Measurements from ENCODE around the gene EBLN1.
A peak's percentile ranks its signal among the peaks of the same experiment; 100 is the strongest.

Gene EBLN1

GRCh38 chr10:22217842-22218241, at the start of gene EBLN1:
Gene EBLN1 (minus strand): TSS chr10:22218015. CDS start chr10:22209983, 8,032 bp downstream.
- no peak within 1 kb of the TSS for H3K4me3 ChIP-seq (ENCODE audit: low read depth, low read length)
- no peak for DNase-seq (ENCODE audit: low read depth)

- no peak overlapping the region for H3K4me3 ChIP-seq (ENCODE audit: low read depth, low read length)
- no peak for DNase-seq (ENCODE audit: low read depth)
These were observed 48.2 kb upstream of the EBLN1 start for GRCh38 chr10:22265839-22266537.

GRCh38 chr10:22263106-22263505, 45.3 kb upstream of the EBLN1 start:
- no peak for DNase-seq (ENCODE audit: low read depth)
- no peak overlapping the region for H3K4me3 ChIP-seq (ENCODE audit: low read depth, low read length)

- no peak for DNase-seq (ENCODE audit: low read depth)
These were observed 41.5 kb upstream of the EBLN1 start for GRCh38 chr10:22259280-22259679.

GRCh38 chr10:22258471-22258870, 40.7 kb upstream of the EBLN1 start:
- no peak for DNase-seq (ENCODE audit: low read depth)
- H3K4me3 ChIP-seq (ENCODE audit: low read depth, low read length), result no peak overlapping the region

More at GRCh38 chr10:22259280-22259679, 41.5 kb upstream of the EBLN1 start:
- H3K4me3 ChIP-seq (ENCODE audit: low read depth, low read length), result no peak overlapping the region

GRCh38 chr10:22253580-22253882, 35.7 kb upstream of the EBLN1 start:
- DNase-seq (ENCODE audit: low read depth), result no peak
- H3K4me3 ChIP-seq (ENCODE audit: low read depth, low read length), result no peak overlapping the region

- peak overlapping the region; percentile 59 for H3K4me3 ChIP-seq (ENCODE audit: low read depth, low read length)
- DNase-seq (ENCODE audit: low read depth), result no peak
These were observed 35.2 kb upstream of the EBLN1 start for GRCh38 chr10:22252801-22253579.

GRCh38 chr10:22252224-22252800, 34.5 kb upstream of the EBLN1 start:
- no peak for DNase-seq (ENCODE audit: low read depth)
- peak overlapping the region; percentile 59 for H3K4me3 ChIP-seq (ENCODE audit: low read depth, low read length)

GRCh38 chr10:22251751-22252223, 34.0 kb upstream of the EBLN1 start:
- H3K4me3 ChIP-seq (ENCODE audit: low read depth, low read length), result peak overlapping the region; percentile 59
- DNase-seq (ENCODE audit: low read depth), result no peak

GRCh38 chr10:22250897-22251660, 33.3 kb upstream of the EBLN1 start:
- DNase-seq (ENCODE audit: low read depth), result no peak
- peak overlapping the region; percentile 59 for H3K4me3 ChIP-seq (ENCODE audit: low read depth, low read length)

- DNase-seq (ENCODE audit: low read depth), result no peak
- no peak overlapping the region for H3K4me3 ChIP-seq (ENCODE audit: low read depth, low read length)
These were observed 29.8 kb upstream of the EBLN1 start for GRCh38 chr10:22247636-22248035.

- no peak overlapping the region for H3K4me3 ChIP-seq (ENCODE audit: low read depth, low read length)
- DNase-seq (ENCODE audit: low read depth), result peak; percentile 48
These were observed 29.0 kb upstream of the EBLN1 start for GRCh38 chr10:22246680-22247391.

- DNase-seq (ENCODE audit: low read depth), result no peak
- H3K4me3 ChIP-seq (ENCODE audit: low read depth, low read length), result no peak overlapping the region
These were observed 27.8 kb upstream of the EBLN1 start for GRCh38 chr10:22245567-22245966.

GRCh38 chr10:22244855-22245254, 27.0 kb upstream of the EBLN1 start:
- DNase-seq (ENCODE audit: low read depth), result no peak

GRCh38 chr10:22244001-22244400, 26.2 kb upstream of the EBLN1 start:
- no peak for DNase-seq (ENCODE audit: low read depth)
- H3K4me3 ChIP-seq (ENCODE audit: low read depth, low read length), result no peak overlapping the region

More at GRCh38 chr10:22244855-22245254, 27.0 kb upstream of the EBLN1 start:
- H3K4me3 ChIP-seq (ENCODE audit: low read depth, low read length), result no peak overlapping the region

GRCh38 chr10:22243321-22243720, 25.5 kb upstream of the EBLN1 start:
- no peak overlapping the region for H3K4me3 ChIP-seq (ENCODE audit: low read depth, low read length)
- no peak for DNase-seq (ENCODE audit: low read depth)

GRCh38 chr10:22231260-22231659, 13.4 kb upstream of the EBLN1 start:
- DNase-seq (ENCODE audit: low read depth), result no peak
- no peak overlapping the region for H3K4me3 ChIP-seq (ENCODE audit: low read depth, low read length)

- peak; percentile 16 for DNase-seq (ENCODE audit: low read depth)
- peak overlapping the region; percentile 62 for H3K4me3 ChIP-seq (ENCODE audit: low read depth, low read length)
These were observed 12.5 kb upstream of the EBLN1 start for GRCh38 chr10:22230158-22230833.

GRCh38 chr10:22229802-22230157, 12.0 kb upstream of the EBLN1 start:
- DNase-seq (ENCODE audit: low read depth), result no peak

More at GRCh38 chr10:22229802-22230157, 12.0 kb upstream of the EBLN1 start:
- H3K4me3 ChIP-seq (ENCODE audit: low read depth, low read length), result peak overlapping the region; percentile 62

All from skeletal muscle cell (primary cell).